ENCODE results near the gene C1orf56.
"Not testable (repeated sequence)": the region's sequence is repeated elsewhere in the genome, so short reads cannot be mapped to it uniquely, and the experiment has no call there.

The C1orf56 gene

GRCh38 chr1:151085953-151086559 is 38.5 kb downstream of the C1orf56 start:
- Histone ChIP-seq H3K27me3 (ENCODE audit: control insufficient read depth, low read length) (no peaks in the 10 kb centered on the region), H3K4me3 (ENCODE audit: low read length) (no peak overlapping the region), H3K9me3 (ENCODE audit: control insufficient read depth, insufficient read depth, low read length) (no peaks in the 10 kb centered on the region), H3K36me3 (ENCODE audit: control insufficient read depth, low read length) (no peaks in the 10 kb centered on the region), H3K4me1 (ENCODE audit: control insufficient read depth, low read length) (peaks cover 8% of the 10 kb centered on the region), H3K4me2 (ENCODE audit: low read length) (no peak overlapping the region), H3K27ac (ENCODE audit: low read depth, low read length) (no peak overlapping the region), H3K9me2 (replicated peaks; ENCODE audit: control insufficient read depth, low read length) (no peaks in the 10 kb centered on the region), H3F3A (ENCODE audit: control insufficient read depth, insufficient read depth) (no peaks in the 10 kb centered on the region), H4K20me1 (ENCODE audit: control insufficient read depth, insufficient read depth, low read depth, low read length) (no peaks in the 10 kb centered on the region), H3K79me2 (ENCODE audit: control insufficient read depth, low read length) (no peaks in the 10 kb centered on the region)
- TF ChIP-seq EZH2phosphoT487 (IDR thresholded peaks at IDR 0.05; ENCODE audit: borderline replicate concordance, low read length) (no peak), CTCF (IDR thresholded peaks at IDR 0.05; ENCODE audit: low read depth, low read length, poor library complexity, severe bottlenecking) (no peak)

- H3K36me3 ChIP-seq (ENCODE audit: control insufficient read depth, low read length); H3K4me3 ChIP-seq (ENCODE audit: low read length); H4K20me1 ChIP-seq (ENCODE audit: control insufficient read depth, insufficient read depth, low read depth, low read length); H3K79me2 ChIP-seq (ENCODE audit: control insufficient read depth, low read length); H3K27me3 ChIP-seq (ENCODE audit: control insufficient read depth, low read length); H3K9me2 ChIP-seq (replicated peaks; ENCODE audit: control insufficient read depth, low read length); H3F3A ChIP-seq (ENCODE audit: control insufficient read depth, insufficient read depth); H3K4me1 ChIP-seq (ENCODE audit: control insufficient read depth, low read length); H3K27ac ChIP-seq (ENCODE audit: low read depth, low read length); H3K4me2 ChIP-seq (ENCODE audit: low read length); H3K9me3 ChIP-seq (ENCODE audit: control insufficient read depth, insufficient read depth, low read length): not testable (repeated sequence)
Observed at GRCh38 chr1:151097426-151097825, 49.9 kb downstream of the C1orf56 start.

GRCh38 chr1:151098126-151098525 is 50.6 kb downstream of the C1orf56 start:
- Histone ChIP-seq H4K20me1 (ENCODE audit: control insufficient read depth, insufficient read depth, low read depth, low read length) (no peaks in the 10 kb centered on the region), H3F3A (ENCODE audit: control insufficient read depth, insufficient read depth) (no peaks in the 10 kb centered on the region), H3K36me3 (ENCODE audit: control insufficient read depth, low read length) (no peaks in the 10 kb centered on the region), H3K4me1 (ENCODE audit: control insufficient read depth, low read length) (no peaks in the 10 kb centered on the region), H3K9me3 (ENCODE audit: control insufficient read depth, insufficient read depth, low read length) (no peaks in the 10 kb centered on the region), H3K4me2 (ENCODE audit: low read length) (no peak overlapping the region), H3K9me2 (replicated peaks; ENCODE audit: control insufficient read depth, low read length) (no peaks in the 10 kb centered on the region), H3K27ac (ENCODE audit: low read depth, low read length) (no peak overlapping the region), H3K27me3 (ENCODE audit: control insufficient read depth, low read length) (no peaks in the 10 kb centered on the region), H3K79me2 (ENCODE audit: control insufficient read depth, low read length) (no peaks in the 10 kb centered on the region), H3K4me3 (ENCODE audit: low read length) (no peak overlapping the region)
- TF ChIP-seq EZH2phosphoT487 (IDR thresholded peaks at IDR 0.05; ENCODE audit: borderline replicate concordance, low read length), result no peak
- no peak for TF ChIP-seq CTCF (IDR thresholded peaks at IDR 0.05; ENCODE audit: low read depth, low read length, poor library complexity, severe bottlenecking)

Data from DOHH2 (cell line).